Fibroblast of skin of scalp (primary cell): ENCODE measurements around the gene CKAP2L.
"Not testable (repeated sequence)": the region's sequence is repeated elsewhere in the genome, so short reads cannot be mapped to it uniquely, and the experiment has no call there.

ENCODE experiments used
- DNase-seq: peaks from one replicate; pipeline ENCODE4 v3.0.0-alpha.2; 2013

CKAP2L gene

GRCh38 chr2:112706947-112707346 lies 57.5 kb downstream of the CKAP2L start:
- not testable (repeated sequence) for DNase-seq

- peak; percentile 22 for DNase-seq
These were observed 58.2 kb downstream of the CKAP2L start for GRCh38 chr2:112706170-112706664.

GRCh38 chr2:112705575-112705974 lies 58.8 kb downstream of the CKAP2L start:
- no peak for DNase-seq

- DNase-seq: no peak
These were observed 60.7 kb downstream of the CKAP2L start for GRCh38 chr2:112703684-112704083.

GRCh38 chr2:112701052-112701451 lies 63.4 kb downstream of the CKAP2L start:
- no peak for DNase-seq

- no peak for DNase-seq
These were observed 64.3 kb downstream of the CKAP2L start for GRCh38 chr2:112699984-112700667.

- no peak for DNase-seq
These were observed 65.4 kb downstream of the CKAP2L start for GRCh38 chr2:112698834-112699515.

GRCh38 chr2:112694182-112694581 lies 70.2 kb downstream of the CKAP2L start:
- DNase-seq: no peak

DNA sequence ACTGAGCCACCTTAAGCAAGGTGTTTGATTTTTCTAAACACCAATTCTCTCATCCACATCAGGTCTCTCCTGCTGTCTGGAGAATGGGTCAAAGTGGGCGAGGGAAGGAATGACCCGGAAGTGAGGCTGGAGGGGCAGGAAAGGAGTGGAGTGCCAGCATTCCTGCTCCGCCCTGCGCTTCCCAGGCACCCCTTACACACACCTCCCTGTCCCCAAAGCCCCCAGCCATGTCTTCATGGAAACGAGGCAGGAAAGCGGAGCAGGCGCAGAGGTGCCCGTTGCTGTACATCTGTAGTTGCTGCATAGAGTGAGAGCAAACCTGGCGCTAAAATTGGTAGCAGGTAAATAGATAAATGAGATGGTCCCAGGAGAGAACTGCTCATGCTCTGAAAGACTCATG lies 70.8 kb downstream of the CKAP2L start:
- DNase-seq: no peak

GRCh38 chr2:112692918-112693317 lies 71.5 kb downstream of the CKAP2L start:
- DNase-seq: no peak

DNA sequence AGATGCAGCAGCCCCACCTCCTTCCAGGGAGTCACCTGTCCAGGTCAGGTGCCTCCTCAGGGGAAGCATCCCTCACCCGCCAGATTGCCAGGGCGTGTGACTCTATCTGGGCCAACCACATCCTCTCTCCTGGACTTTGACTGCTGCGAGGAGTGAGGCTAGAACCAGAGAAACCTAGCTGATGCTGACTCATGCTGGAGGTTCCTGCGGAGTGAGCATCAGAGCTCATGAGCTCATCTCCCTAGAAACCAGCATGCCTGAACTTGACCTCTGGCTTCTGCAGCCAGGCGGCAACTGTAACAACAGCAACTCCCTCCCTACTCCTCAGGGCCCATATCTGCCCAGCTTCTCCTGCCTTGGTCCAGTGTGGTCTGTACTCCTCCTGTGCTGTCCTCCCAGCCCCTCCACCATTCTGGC lies 71.9 kb downstream of the CKAP2L start:
- peak; percentile 84 for DNase-seq

DNA sequence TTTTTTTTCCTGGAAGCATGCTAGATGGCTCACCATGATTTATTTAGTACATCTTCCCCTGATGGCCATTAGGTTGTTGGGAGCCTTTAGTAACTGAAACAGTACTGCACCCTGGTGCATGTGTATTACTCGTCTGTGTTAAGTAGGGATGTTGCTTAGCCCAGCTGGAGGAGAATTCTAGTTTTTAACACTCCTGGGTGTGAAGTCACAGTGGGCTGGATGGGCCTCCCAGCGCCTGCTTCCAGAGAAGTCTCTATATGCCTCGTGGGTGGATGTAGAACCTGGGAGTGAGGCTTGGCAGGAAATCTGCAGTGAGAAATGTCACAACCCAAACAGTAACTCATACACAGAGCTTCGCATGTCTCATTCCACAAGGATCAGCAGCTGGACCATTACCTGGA lies 72.5 kb downstream of the CKAP2L start:
- no peak for DNase-seq

DNA sequence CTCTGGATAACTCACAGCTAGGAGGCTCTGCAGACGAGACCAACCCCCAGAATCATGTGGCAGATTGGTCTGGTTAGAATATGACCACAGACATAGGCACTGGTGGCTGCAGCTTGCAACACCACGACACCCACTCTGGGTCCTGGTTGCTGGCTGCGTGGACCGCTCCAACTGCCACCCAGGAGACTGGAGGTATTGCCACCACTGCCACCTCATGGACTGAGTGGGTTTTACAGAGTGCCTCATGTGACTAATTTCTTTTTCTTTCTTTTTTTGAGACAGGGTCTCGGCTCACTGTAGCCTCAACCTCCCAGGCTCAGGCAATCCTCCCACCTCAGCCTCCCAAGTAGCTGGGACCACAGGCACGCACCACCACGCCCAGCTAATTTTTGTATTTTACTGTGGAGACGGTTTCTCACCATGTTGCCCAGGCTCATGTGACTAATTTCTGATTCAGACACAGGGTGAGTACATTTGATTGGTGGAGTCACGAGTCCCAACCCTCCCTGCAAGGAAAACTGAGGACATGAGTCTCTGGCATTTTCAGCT lies 73.5 kb downstream of the CKAP2L start:
- peak; percentile 29 for DNase-seq

DNA sequence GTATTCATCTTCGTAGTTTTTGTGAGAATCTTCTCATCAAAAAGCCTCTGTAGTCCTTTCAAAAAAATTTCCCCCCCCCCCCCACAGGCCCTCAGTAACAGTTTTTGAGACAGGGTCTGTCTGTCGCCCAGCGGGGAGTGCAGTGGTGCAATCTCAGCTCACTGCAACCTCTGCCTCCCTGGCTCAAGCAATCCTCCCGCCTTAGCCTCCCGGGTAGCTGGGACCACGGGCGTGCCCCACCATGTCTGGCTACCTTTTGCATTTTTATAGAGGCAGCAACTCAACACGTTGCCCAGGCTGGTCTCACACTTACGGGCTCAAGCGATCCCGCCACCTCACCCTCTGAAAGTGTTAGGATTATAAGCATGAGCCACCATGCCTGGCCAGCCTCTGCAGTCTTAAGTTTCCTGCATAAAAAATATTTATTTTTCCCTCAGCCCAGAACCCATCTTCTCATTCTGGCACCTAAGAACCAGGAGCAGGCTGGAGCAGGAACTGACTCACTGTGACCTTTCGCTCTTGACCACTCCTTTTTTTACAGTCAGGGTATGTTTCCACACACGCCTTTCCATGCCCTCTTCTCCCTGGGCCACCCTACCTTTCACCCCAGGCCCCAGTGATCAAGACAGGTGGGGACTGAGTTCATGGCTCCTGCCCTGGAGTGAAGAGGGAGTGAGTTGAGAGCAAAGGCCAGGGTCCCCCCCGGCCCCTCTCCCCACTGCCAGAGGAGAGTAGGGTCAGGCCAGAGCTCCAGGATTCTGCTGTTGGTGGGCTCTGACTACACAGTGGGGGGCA lies 76.1 kb downstream of the CKAP2L start:
- no peak for DNase-seq

DNA sequence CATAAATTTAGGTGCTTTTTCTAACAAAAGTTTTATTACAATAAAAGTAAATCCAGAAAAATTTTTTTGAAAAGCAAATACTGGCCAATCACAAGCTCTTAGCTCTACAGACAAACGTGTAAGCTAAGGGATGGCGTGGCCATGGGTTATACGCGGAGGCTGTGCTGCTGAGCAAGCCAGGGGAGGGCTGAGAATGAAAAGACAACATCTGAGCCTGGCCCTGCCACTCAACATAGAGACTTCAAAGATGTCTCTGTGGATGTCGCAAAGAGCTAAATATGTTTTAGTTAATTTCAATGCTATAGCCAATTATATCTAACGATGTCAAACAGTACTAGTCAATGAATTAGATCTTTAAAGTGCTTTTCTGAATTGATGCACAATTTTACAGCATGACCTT lies 76.9 kb downstream of the CKAP2L start:
- DNase-seq: no peak
